ENCODE measurements around the gene SNX4. TPM values are rescaled to one million over a fixed set of nuclear protein-coding genes. Genes with fewer than 3 reads are reported as not detected.

SNX4 gene
- total RNA-seq, 1 experiment from 2014 or later, result 43.6 TPM

DNA sequence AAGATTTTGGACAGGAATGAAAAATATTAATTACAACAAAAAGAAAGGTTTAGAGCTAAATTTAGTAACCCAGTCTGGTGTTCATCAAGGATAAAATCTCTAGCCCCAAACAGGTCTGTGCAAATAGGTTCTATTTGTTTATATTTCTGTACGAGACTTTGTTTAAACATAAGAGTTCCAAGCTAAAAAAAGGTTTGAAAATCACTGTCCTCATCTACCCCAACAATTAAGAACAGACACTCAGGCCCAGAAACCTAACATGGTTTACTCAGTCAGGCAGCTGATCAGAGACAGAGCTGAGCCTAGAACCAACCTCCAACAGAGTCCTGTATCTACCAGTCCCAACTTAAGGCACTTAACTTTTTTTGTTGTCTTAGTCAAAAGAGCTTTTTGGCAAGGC lies 49.3 kb downstream of the SNX4 start:
- intact Hi-C loops (cut with micrococcal nuclease; ENCODE audit: unreplicated experiment), result no loop called here
- CTCF ChIA-PET, result no interaction called here
- no peaks in the 10 kb centered on the region for H3K27me3 ChIP-seq (replicated peaks; ENCODE audit: insufficient read depth, low read depth, low read length, poor library complexity)
- no peaks in the 10 kb centered on the region for H3K4me1 ChIP-seq (ENCODE audit: insufficient read depth, low read length, poor library complexity, severe bottlenecking)
- TF ChIP-seq EZH2 (IDR thresholded peaks at IDR 0.05; ENCODE audit: borderline replicate concordance, low read depth, low read length, poor library complexity, severe bottlenecking), result no peak
- TF ChIP-seq, protein P1, sequence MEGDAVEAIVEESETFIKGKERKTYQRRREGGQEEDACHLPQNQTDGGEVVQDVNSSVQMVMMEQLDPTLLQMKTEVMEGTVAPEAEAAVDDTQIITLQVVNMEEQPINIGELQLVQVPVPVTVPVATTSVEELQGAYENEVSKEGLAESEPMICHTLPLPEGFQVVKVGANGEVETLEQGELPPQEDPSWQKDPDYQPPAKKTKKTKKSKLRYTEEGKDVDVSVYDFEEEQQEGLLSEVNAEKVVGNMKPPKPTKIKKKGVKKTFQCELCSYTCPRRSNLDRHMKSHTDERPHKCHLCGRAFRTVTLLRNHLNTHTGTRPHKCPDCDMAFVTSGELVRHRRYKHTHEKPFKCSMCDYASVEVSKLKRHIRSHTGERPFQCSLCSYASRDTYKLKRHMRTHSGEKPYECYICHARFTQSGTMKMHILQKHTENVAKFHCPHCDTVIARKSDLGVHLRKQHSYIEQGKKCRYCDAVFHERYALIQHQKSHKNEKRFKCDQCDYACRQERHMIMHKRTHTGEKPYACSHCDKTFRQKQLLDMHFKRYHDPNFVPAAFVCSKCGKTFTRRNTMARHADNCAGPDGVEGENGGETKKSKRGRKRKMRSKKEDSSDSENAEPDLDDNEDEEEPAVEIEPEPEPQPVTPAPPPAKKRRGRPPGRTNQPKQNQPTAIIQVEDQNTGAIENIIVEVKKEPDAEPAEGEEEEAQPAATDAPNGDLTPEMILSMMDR (conservative IDR thresholded peaks at IDR 0.05; ENCODE audit: low read depth, low read length), result no peak
- BruUV-seq (replicated peaks), result TSS peak; percentile 2
- H3K4me3 ChIP-seq (ENCODE audit: low read depth, low read length, poor library complexity, severe bottlenecking), result no peak overlapping the region
- H3K9me3 ChIP-seq (ENCODE audit: low read depth, low read length, poor library complexity, severe bottlenecking), result no peaks in the 10 kb centered on the region
- peaks cover 52% of the 10 kb centered on the region for H3K36me3 ChIP-seq (ENCODE audit: insufficient read depth, low read length, poor library complexity, severe bottlenecking)
- no peak overlapping the region for H3K27ac ChIP-seq (ENCODE audit: low read depth, low read length, poor library complexity, severe bottlenecking)
- POLR2A ChIA-PET (ENCODE audit: low non-redundant PET), result interaction anchor here (0.6 kb wide), 1 partner anchor 113 kb away, joined by 9 read pairs; no protein-coding TSS in a partner anchor
- no peak for DNase-seq (ENCODE audit: low spot score)

DNA sequence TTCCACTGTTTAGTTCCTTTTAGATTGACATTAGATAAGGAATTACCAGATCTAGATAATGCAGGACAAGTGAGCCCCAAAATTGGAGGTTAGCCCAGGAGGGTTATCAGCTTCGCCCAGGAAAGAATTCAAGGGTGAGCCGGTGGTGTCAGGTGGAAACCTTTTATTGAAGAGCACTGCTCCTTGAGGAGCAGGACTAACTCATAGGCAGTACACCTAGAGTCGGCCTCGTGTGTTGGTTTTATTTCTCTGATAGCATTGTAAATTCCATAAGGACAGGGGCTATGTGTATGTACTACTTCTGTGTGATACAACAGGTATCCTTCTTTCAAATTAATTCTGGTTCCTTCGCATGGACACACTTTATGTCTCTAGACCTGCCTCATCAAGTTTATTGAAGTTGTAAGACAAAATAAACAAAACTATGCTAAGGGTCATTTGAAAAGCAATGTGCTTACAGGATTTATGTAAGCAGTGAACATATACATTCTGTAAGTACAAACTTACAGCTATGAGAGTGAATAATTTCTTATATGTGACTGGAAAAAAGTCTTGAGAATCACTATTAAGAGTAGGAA lies 57.2 kb downstream of the SNX4 start:
- DNase-seq (ENCODE audit: low spot score), result no peak
- Histone ChIP-seq H3K4me1 (ENCODE audit: insufficient read depth, low read length, poor library complexity, severe bottlenecking) (no peaks in the 10 kb centered on the region), H3K27me3 (replicated peaks; ENCODE audit: insufficient read depth, low read depth, low read length, poor library complexity) (no peaks in the 10 kb centered on the region), H3K36me3 (ENCODE audit: insufficient read depth, low read length, poor library complexity, severe bottlenecking) (peaks cover 26% of the 10 kb centered on the region), H3K27ac (ENCODE audit: low read depth, low read length, poor library complexity, severe bottlenecking) (no peak overlapping the region), H3K9me3 (ENCODE audit: low read depth, low read length, poor library complexity, severe bottlenecking) (no peaks in the 10 kb centered on the region), H3K4me3 (ENCODE audit: low read depth, low read length, poor library complexity, severe bottlenecking) (no peak overlapping the region)
- ChIA-PET CTCF (no interaction called here), POLR2A (ENCODE audit: low non-redundant PET) (no interaction called here)
- intact Hi-C loops (cut with micrococcal nuclease; ENCODE audit: unreplicated experiment), result no loop called here
- TF ChIP-seq, protein P1 (conservative IDR thresholded peaks at IDR 0.05; ENCODE audit: low read depth, low read length), result no peak
- no peak for TF ChIP-seq EZH2 (IDR thresholded peaks at IDR 0.05; ENCODE audit: borderline replicate concordance, low read depth, low read length, poor library complexity, severe bottlenecking)
- no TSS peak for BruUV-seq (replicated peaks)

DNA sequence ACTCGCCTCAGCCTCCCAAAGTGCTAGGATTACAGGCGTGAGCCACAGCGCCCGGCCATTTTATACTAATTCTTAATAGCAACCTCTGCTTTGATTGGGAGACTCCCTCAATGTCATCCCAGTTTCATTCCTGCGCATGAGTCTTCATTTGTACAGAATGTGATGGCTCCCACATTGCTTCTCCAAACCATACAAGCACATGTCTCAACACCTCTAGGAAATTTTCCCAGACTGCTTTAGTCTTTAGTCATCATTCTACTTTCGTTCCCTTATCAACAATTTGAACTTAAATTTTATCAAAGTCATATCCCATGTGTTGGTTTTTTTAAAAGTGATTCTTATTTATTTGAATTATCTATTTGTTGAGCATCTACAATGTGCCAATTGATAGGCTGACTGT lies 58.1 kb downstream of the SNX4 start:
- no peaks in the 10 kb centered on the region for H3K4me1 ChIP-seq (ENCODE audit: insufficient read depth, low read length, poor library complexity, severe bottlenecking)
- H3K27ac ChIP-seq (ENCODE audit: low read depth, low read length, poor library complexity, severe bottlenecking), result no peak overlapping the region
- H3K27me3 ChIP-seq (replicated peaks; ENCODE audit: insufficient read depth, low read depth, low read length, poor library complexity), result no peaks in the 10 kb centered on the region
- H3K9me3 ChIP-seq (ENCODE audit: low read depth, low read length, poor library complexity, severe bottlenecking), result no peaks in the 10 kb centered on the region
- ChIA-PET POLR2A (ENCODE audit: low non-redundant PET) (no interaction called here), CTCF (no interaction called here)
- no TSS peak for BruUV-seq (replicated peaks)
- TF ChIP-seq, protein P1 (conservative IDR thresholded peaks at IDR 0.05; ENCODE audit: low read depth, low read length), result no peak
- TF ChIP-seq EZH2 (IDR thresholded peaks at IDR 0.05; ENCODE audit: borderline replicate concordance, low read depth, low read length, poor library complexity, severe bottlenecking), result no peak
- intact Hi-C loops (cut with micrococcal nuclease; ENCODE audit: unreplicated experiment), result no loop called here
- no peak overlapping the region for H3K4me3 ChIP-seq (ENCODE audit: low read depth, low read length, poor library complexity, severe bottlenecking)
- H3K36me3 ChIP-seq (ENCODE audit: insufficient read depth, low read length, poor library complexity, severe bottlenecking), result peaks cover 25% of the 10 kb centered on the region
- DNase-seq (ENCODE audit: low spot score), result no peak
